Lower leg skin (tissue), 4 donors: Measurements from ENCODE around the gene ZDHHC12. TPM values are rescaled to one million over a fixed set of nuclear protein-coding genes. Genes with fewer than 3 reads are reported as not detected.
A peak's percentile ranks its signal among the peaks of the same experiment; 100 is the strongest.
"Not testable (repeated sequence)": the region's sequence is repeated elsewhere in the genome, so short reads cannot be mapped to it uniquely, and the experiment has no call there.

ENCODE experiments used
- DNase-seq, 2 donors: peaks; one replicate each; pipeline ENCODE4 v3.0.0-alpha.2; 2019; ENCODE audit warnings: low spot score in 2 of 2
- H3K4me3 ChIP-seq: fragments of 200-600 bp; sonication (generic); 2 replicates; pipeline ENCODE4 v1.5.1; 2017; ENCODE audit warnings: mild to moderate bottlenecking, low read depth; ENCODE audit not compliant: poor library complexity, severe bottlenecking
- POLR2A ChIP-seq, 2 donors: fragments of 450-650 bp; IDR thresholded peaks; one replicate each; pipeline ENCODE4 v1.6.1; 2016 to 2017; ENCODE audit warnings: antibody characterized with exemption in 2 of 2, mild to moderate bottlenecking in 1 of 2, moderate library complexity in 1 of 2
- WGBS, 2 donors: methylation state at CpG; one replicate each; pipeline ENCODE4 v1.1.5; 2018; 5-methylcytosine and 5-hydroxymethylcytosine counted together
- intact Hi-C: fragments of 100-400 bp; cut with DNase I; formaldehyde crosslinking; loops from one replicate; pipeline ENCODE4 v1.15.0; 2023; ENCODE audit warnings: low total_unique reads
- total RNA-seq, 4 donors: library from RNA; depleted of rRNA; stranded (reverse); fragments of >200 nt; gene quantifications; one replicate each; pipeline ENCODE4 v1.1.0, GENCODE V29; 2016
- TF ChIP-seq, protein P1 (sequence below), 3 donors: fragments of 450-650 bp; IDR thresholded peaks; one replicate each; pipeline ENCODE4 v1.5.1; 2016; ENCODE audit warnings: antibody characterized with exemption in 3 of 3, mild to moderate bottlenecking in 3 of 3, moderate library complexity in 2 of 3

The ZDHHC12 gene
- total RNA-seq, 4 donors from 2014 or later: 68.3 to 95.7 (median 84.1) TPM

DNA sequence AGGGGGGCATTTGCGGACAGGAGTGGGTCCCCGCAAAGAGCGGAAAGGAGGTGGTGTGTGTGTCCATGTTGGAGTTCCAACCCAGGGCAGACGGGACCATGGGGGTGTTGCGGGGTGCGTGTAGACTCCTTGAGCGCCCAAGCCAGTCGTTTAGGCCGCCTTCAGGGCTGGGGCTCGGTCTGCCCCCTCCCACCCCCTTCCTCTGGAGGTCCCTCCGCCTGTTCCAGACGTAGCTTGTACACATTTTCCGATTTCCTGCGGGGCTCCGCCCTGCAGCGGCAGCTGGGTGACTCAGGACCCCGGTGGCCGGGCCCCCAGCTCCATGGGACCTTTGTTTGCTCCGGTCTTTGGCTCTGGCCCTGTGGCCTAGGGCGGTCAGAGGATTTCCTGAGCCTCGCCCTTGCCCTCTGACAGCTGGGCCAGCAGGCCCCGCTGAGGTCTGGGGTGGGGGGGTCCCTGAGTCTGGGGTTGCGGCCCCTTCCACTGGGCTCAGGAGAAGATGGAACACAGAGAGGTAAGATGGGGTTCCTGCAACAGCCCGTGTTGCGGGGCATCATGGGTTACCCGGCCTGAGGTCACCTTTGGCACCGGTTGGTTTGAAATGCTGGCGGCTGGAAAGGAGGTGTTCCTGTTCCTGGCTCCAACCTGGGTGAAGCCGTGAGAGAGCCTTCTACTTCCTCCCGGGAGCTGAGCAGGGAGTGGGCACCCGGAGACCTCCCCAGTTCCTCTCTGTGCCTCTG, 20.1 kb downstream of the ZDHHC12 start:
- 72 to 76% methylated on average over 30 to 31 of the region's 31 CpGs for WGBS, 2 donors
- intact Hi-C loops: no loop called here
- TF ChIP-seq, protein P1, sequence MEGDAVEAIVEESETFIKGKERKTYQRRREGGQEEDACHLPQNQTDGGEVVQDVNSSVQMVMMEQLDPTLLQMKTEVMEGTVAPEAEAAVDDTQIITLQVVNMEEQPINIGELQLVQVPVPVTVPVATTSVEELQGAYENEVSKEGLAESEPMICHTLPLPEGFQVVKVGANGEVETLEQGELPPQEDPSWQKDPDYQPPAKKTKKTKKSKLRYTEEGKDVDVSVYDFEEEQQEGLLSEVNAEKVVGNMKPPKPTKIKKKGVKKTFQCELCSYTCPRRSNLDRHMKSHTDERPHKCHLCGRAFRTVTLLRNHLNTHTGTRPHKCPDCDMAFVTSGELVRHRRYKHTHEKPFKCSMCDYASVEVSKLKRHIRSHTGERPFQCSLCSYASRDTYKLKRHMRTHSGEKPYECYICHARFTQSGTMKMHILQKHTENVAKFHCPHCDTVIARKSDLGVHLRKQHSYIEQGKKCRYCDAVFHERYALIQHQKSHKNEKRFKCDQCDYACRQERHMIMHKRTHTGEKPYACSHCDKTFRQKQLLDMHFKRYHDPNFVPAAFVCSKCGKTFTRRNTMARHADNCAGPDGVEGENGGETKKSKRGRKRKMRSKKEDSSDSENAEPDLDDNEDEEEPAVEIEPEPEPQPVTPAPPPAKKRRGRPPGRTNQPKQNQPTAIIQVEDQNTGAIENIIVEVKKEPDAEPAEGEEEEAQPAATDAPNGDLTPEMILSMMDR (IDR thresholded peaks at IDR 0.05): no peak
- TF ChIP-seq POLR2A (IDR thresholded peaks at IDR 0.05): no peak
- DNase-seq: peak in 1 of 2 donors; percentile 86
- no peak overlapping the region for H3K4me3 ChIP-seq

DNA sequence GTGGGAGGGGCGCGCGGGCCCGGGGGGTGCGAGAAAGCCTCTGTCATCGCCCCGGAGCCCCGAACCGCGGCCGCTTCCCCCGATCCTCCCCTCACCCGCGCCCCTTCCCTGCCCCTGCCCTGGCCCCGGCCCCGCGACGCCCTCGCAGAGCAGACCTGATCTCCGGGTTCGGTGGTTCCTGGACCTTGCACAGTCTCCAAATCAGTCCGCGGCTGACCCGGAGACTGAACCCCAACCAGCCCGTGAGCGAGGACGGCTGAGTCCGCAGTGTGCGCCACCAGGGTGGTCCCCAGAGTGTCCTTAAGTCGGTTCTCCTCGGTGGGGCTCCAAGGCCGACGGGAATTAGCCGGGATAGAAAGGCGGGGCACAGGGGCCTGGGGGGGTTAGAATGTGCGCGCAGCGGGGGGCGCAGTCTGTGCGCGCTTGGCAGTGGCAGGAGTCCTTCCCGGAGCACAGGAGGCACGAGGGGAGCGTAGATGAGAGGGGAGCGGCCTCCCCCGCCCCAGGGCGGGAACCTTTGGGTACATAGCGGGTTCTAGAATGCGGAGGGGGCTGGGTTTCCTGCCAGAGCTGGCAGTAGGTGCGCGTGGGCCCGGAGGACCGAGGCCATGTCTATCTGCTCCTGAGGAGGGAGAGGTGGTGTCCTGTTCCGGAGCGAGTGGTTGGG, 20.8 kb downstream of the ZDHHC12 start:
- H3K4me3 ChIP-seq: peak overlapping the region; percentile 37
- peak in 1 of 2 donors; percentile 87 for DNase-seq
- TF ChIP-seq POLR2A (IDR thresholded peaks at IDR 0.05): no peak
- TF ChIP-seq, protein P1 (IDR thresholded peaks at IDR 0.05): no peak
- intact Hi-C loops: no loop called here
- WGBS, 2 donors: 6 to 14% methylated on average over 34 to 37 of the region's 55 CpGs

DNA sequence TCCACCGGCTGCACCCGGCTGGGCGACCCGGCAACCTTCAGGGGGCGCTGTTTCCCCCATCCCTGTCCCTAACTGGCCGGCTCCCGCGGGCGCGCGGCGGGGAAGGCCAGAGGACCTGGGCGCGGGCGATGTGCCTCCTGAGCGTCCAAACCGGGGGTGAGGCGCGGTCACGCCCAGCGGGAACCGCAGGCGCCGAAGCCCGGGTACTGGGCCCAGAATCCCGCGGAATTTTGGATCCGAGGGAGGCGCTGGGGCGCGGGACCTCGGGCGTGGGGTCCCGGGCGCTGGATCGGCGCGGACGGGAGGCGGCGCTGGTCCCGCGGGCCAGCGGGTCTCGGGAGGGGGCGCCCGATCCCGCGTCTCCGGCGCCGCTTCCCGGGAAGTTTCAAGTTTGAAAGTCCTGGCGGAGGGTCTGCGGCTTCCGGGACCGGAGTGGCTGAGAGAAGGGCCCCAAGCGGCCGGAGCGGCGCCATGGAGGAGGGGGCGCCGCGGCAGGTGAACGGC, 21.4 kb downstream of the ZDHHC12 start, which contains the start of gene PKN3:
PKN3 (plus strand) TSS at position 59 of the 504 bp plus-strand sequence; CDS start at position 472, 413 bp downstream.
- intact Hi-C loops: no loop called here
- TF ChIP-seq POLR2A (IDR thresholded peaks at IDR 0.05): no peak
- TF ChIP-seq, protein P1 (IDR thresholded peaks at IDR 0.05): peak in 1 of 3 donors; percentile 86
- peak; percentile 75 to 97 for DNase-seq
- 0 to 1% methylated on average over 16 to 39 of the region's 65 CpGs for WGBS, 2 donors
- peak within 1 kb of the TSS; percentile 37 for H3K4me3 ChIP-seq

DNA sequence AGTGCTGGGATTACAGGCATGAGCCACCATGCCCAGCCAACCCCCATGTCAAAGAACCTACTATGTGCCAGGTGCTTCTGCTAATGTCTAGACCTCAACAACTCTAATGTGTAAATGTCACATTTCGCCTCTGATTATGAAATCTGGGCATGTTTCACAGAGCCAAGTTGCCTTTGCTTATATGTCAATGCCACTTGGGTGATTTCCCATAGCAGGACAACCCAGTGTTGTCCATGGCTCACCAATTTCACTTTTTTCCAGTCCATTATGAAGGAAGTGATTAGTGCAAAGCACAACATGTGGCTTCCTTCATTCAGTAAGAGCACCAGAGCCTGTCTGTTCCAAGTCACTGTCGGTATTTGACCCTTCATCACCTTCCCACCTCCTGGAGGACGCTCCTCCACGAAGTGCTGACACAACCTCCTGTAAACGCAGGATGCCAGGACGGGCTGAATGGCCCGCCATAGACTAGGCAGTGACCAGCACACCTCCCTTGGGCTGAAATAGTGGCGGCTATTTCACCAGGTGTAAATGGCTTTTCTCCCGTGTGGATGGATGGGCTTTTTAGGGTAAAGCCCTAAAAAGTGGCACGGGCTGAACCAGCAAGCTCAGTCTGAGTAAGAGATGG, 22.6 kb downstream of the ZDHHC12 start:
- peak in 1 of 2 donors; percentile 45 for DNase-seq
- 77 to 86% methylated on average over 10 of the region's 10 CpGs for WGBS, 2 donors
- intact Hi-C loops: no loop called here
- H3K4me3 ChIP-seq: no peak overlapping the region
- TF ChIP-seq, protein P1 (IDR thresholded peaks at IDR 0.05): no peak
- TF ChIP-seq POLR2A (IDR thresholded peaks at IDR 0.05): no peak

DNA sequence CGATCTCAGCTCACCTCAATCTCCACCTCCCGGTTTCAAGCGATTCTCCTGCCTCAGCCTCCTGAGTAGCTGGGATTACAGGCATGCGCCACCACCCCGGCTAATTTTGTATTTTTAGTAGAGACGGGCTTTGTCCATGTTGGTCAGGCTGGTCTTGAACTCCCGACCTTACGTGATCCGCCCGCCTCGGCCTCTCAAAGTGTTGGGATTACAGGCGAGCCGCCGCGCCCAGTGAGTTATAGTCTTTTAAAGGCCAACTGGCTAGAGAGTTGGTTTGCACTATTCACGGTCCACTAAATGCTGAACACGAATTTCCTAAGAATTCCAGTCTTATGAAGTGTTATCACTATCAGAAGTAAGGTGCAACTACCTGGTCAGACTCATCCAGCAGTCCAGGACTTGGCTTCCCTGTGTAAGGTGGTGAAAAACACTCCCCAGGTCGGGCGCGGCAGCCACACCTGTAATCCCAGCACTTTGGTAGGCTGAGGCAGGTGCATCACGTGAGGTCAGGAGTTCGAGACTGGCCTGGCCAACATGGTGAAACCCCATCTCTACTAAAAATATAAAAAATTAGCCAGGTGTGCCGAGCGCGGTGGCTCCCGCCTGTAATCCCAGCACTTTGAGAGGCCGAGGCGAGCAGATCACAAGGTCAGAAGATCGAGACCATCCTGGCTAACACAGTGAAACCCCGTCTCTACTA, 24.7 kb downstream of the ZDHHC12 start:
- WGBS, 2 donors: 95 to 96% methylated on average over 30 of the region's 30 CpGs
- DNase-seq, H3K4me3 ChIP-seq, intact Hi-C loops: not testable (repeated sequence)
